ENCODE data around the gene CCDC196. TPM values are rescaled to one million over a fixed set of nuclear protein-coding genes. Genes with fewer than 3 reads are reported as not detected.
A peak's percentile ranks its signal among the peaks of the same experiment; 100 is the strongest.

CCDC196 gene
- polyA plus RNA-seq, 1 donor (not counting 4 experiments of a cell fraction or from before 2014, with no cell fraction given) = not detected

DNA sequence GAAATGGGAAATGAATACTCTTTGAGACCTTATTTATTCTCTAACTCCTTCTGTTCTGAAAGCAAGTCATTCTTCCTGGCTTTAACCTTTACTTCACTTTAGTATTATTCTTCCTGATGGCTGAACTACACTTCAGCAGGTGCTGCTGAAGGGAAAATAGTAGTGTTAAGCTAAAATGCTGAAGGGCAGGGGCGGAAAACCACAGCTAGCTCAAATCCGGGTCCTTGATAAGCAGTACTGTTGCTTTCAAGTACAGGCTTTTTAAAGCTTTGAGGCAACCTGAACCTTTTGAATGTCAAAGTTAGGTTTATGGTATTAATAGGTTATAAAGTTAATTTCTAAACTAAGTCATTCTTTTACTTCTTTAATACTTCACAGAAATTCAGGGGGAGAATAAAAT is 10.7 kb downstream of the CCDC196 start:
- dilution Hi-C loops (cut with MboI; ENCODE audit: extremely low pct_ligation_motif_present, low sequenced_read_pairs) = no loop called here
- no peak overlapping the region for H3K4me3 ChIP-seq (ENCODE audit: control insufficient read depth in 2 of 3, extremely low read depth in 1 of 3, insufficient read depth in 2 of 3, low read depth in 1 of 3, low read length in 3 of 3)
- H3K4me2 ChIP-seq (ENCODE audit: control insufficient read depth, extremely low read depth, insufficient read depth, low read depth, low read length) = no peak overlapping the region
- H3K36me3 ChIP-seq (ENCODE audit: control insufficient read depth in 2 of 2, extremely low read depth in 1 of 2, insufficient read depth in 2 of 2, low read length in 2 of 2) = no peaks in the 10 kb centered on the region
- DNase-seq (ENCODE audit: low read depth, low spot score) (no peak), FAIRE-seq (peak; percentile 20)
- no peak overlapping the region for H3K9ac ChIP-seq (ENCODE audit: control insufficient read depth, extremely low read depth, insufficient read depth, low read length)
- no peaks in the 10 kb centered on the region for H3K9me3 ChIP-seq (ENCODE audit: control insufficient read depth, low read depth, low read length)
- H3K4me1 ChIP-seq (ENCODE audit: control insufficient read depth, extremely low read depth, insufficient read depth, low read length) = peaks cover 11% of the 10 kb centered on the region
- peak overlapping the region; percentile 18 for H2AFZ ChIP-seq (ENCODE audit: control insufficient read depth, low read length)
- H4K20me1 ChIP-seq (ENCODE audit: control insufficient read depth, extremely low read depth, insufficient read depth, low read length) = no peaks in the 10 kb centered on the region
- H3K27ac ChIP-seq (ENCODE audit: control insufficient read depth, insufficient read depth, low read length) = no peak overlapping the region
- TF ChIP-seq, protein P1, sequence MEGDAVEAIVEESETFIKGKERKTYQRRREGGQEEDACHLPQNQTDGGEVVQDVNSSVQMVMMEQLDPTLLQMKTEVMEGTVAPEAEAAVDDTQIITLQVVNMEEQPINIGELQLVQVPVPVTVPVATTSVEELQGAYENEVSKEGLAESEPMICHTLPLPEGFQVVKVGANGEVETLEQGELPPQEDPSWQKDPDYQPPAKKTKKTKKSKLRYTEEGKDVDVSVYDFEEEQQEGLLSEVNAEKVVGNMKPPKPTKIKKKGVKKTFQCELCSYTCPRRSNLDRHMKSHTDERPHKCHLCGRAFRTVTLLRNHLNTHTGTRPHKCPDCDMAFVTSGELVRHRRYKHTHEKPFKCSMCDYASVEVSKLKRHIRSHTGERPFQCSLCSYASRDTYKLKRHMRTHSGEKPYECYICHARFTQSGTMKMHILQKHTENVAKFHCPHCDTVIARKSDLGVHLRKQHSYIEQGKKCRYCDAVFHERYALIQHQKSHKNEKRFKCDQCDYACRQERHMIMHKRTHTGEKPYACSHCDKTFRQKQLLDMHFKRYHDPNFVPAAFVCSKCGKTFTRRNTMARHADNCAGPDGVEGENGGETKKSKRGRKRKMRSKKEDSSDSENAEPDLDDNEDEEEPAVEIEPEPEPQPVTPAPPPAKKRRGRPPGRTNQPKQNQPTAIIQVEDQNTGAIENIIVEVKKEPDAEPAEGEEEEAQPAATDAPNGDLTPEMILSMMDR (optimal IDR thresholded peaks at IDR 0.05 in 1 of 3, IDR thresholded peaks at IDR 0.05 in 1 of 3, conservative IDR thresholded peaks at IDR 0.05 in 1 of 3; ENCODE audit: extremely low read depth in 1 of 3, insufficient read depth in 2 of 3, low read length in 3 of 3) = no peak
- TF ChIP-seq EZH2 (IDR thresholded peaks at IDR 0.05; ENCODE audit: low read length) = no peak
- no peaks in the 10 kb centered on the region for H3K79me2 ChIP-seq (ENCODE audit: control insufficient read depth, insufficient read depth, low read length)
- H3K27me3 ChIP-seq (ENCODE audit: control insufficient read depth, extremely low read depth, insufficient read depth, low read length) = no peaks in the 10 kb centered on the region
- no peaks in the 10 kb centered on the region for H3K9me1 ChIP-seq (ENCODE audit: control insufficient read depth, extremely low read depth, insufficient read depth, low read length)

DNA sequence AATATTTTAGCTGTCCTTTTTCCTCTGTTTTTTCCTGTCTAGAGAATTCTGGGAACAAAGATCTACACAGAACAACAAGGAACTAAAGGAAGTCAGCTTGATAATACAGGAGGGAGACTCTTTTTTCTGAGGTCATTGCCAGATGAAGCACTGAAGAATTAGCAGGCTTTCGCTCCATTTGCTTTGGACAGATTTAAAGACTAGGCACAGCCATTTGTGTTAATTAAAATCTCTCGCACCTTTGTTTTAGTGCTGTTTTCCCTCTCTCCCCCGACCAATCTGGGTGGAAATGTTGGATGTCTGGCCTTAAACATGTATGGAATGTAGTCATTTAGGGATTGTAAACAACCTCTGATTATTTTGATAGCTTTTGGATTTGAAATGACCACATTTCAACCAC is 12.1 kb downstream of the CCDC196 start:
- H3K36me3 ChIP-seq (ENCODE audit: control insufficient read depth in 2 of 2, extremely low read depth in 1 of 2, insufficient read depth in 2 of 2, low read length in 2 of 2) = no peaks in the 10 kb centered on the region
- no peaks in the 10 kb centered on the region for H3K9me3 ChIP-seq (ENCODE audit: control insufficient read depth, low read depth, low read length)
- no peak for FAIRE-seq
- no peak overlapping the region for H2AFZ ChIP-seq (ENCODE audit: control insufficient read depth, low read length)
- no peak overlapping the region for H3K27ac ChIP-seq (ENCODE audit: control insufficient read depth, insufficient read depth, low read length)
- no peaks in the 10 kb centered on the region for H4K20me1 ChIP-seq (ENCODE audit: control insufficient read depth, extremely low read depth, insufficient read depth, low read length)
- dilution Hi-C loops (cut with MboI; ENCODE audit: extremely low pct_ligation_motif_present, low sequenced_read_pairs) = no loop called here
- H3K79me2 ChIP-seq (ENCODE audit: control insufficient read depth, insufficient read depth, low read length) = no peaks in the 10 kb centered on the region
- no peaks in the 10 kb centered on the region for H3K9me1 ChIP-seq (ENCODE audit: control insufficient read depth, extremely low read depth, insufficient read depth, low read length)
- TF ChIP-seq, protein P1 (optimal IDR thresholded peaks at IDR 0.05 in 1 of 3, IDR thresholded peaks at IDR 0.05 in 1 of 3, conservative IDR thresholded peaks at IDR 0.05 in 1 of 3; ENCODE audit: extremely low read depth in 1 of 3, insufficient read depth in 2 of 3, low read length in 3 of 3) = no peak
- no peak for TF ChIP-seq EZH2 (IDR thresholded peaks at IDR 0.05; ENCODE audit: low read length)
- H3K27me3 ChIP-seq (ENCODE audit: control insufficient read depth, extremely low read depth, insufficient read depth, low read length) = no peaks in the 10 kb centered on the region
- H3K4me2 ChIP-seq (ENCODE audit: control insufficient read depth, extremely low read depth, insufficient read depth, low read depth, low read length) = no peak overlapping the region
- H3K4me1 ChIP-seq (ENCODE audit: control insufficient read depth, extremely low read depth, insufficient read depth, low read length) = peaks cover 12% of the 10 kb centered on the region
- H3K4me3 ChIP-seq (ENCODE audit: control insufficient read depth in 2 of 3, extremely low read depth in 1 of 3, insufficient read depth in 2 of 3, low read depth in 1 of 3, low read length in 3 of 3) = no peak overlapping the region
- H3K9ac ChIP-seq (ENCODE audit: control insufficient read depth, extremely low read depth, insufficient read depth, low read length) = no peak overlapping the region
- no peak for DNase-seq (ENCODE audit: low read depth, low spot score)

All from keratinocyte (primary cell).